Pancreas (tissue), 10 donors: ENCODE data around the gene PISD. TPM values are rescaled to one million over a fixed set of nuclear protein-coding genes. Genes with fewer than 3 reads are reported as not detected.

Experiments used
- ATAC-seq, 4 donors: fragments of 200-7000 bp; cut with Tn5 transposase; one replicate each; pipeline versions ENCODE4 v1.8.0 to v1.9.1; 2020; ENCODE audit warnings: mild to moderate bottlenecking in 4 of 4, moderate library complexity in 4 of 4
- DNase-seq, 6 donors: peaks; one replicate each; pipeline ENCODE4 v3.0.0-alpha.2; 2020
- FAIRE-seq: peaks from 2 replicates; lab custom pipeline; 2012; peaks lifted over from hg19 to GRCh38; lab: Jason Lieb, UNC
- H3K27ac ChIP-seq, 4 donors: fragments of 200-600 bp; sonication (generic); 1 replicate in 3 of 4; 2 replicates in 1 of 4; pipeline versions ENCODE4 v1.5.0 to v1.8.0; 2020
- H3K27me3 ChIP-seq, 4 donors: fragments of 200-600 bp; one replicate each; pipeline ENCODE4 v1.8.0; 2021
- H3K36me3 ChIP-seq, 3 donors: fragments of 200-600 bp; sonication (generic) in 1 of 3; one replicate each; pipeline versions ENCODE4 v1.5.0 to v1.8.0; 2020 to 2021
- H3K4me1 ChIP-seq, 3 donors: fragments of 200-600 bp; one replicate each; pipeline ENCODE4 v1.8.0; 2021
- H3K4me3 ChIP-seq, 4 donors: fragments of 200-600 bp; sonication (generic) in 2 of 4; one replicate each; pipeline versions ENCODE4 v1.5.0 to v1.8.0; 2020 to 2021
- H3K9me3 ChIP-seq, 4 donors: fragments of 200-600 bp; one replicate each; pipeline ENCODE4 v1.8.0; 2021
- WGBS, 2 donors: extraction: QIAGEN DNeasy Blood & Tissue Kit; methylation state at CpG; one replicate each; pipeline ENCODE4 v1.1.7; 2013; 5-methylcytosine and 5-hydroxymethylcytosine counted together
- intact Hi-C, 3 donors: fragments of 100-400 bp; cut with DNase I; formaldehyde crosslinking; loops; one replicate each; pipeline versions ENCODE4 v1.11.1 to v1.14.2; 2022
- polyA plus RNA-seq, 2 donors: library from polyadenylated mRNA; stranded (reverse); fragments of 200-250 nt; gene quantifications; one replicate each; pipeline ENCODE4 v1.2.3, GENCODE V29; 2013
- total RNA-seq, 6 donors: library from RNA; stranded (reverse); fragmentation: NEBNext Ultra II Directional in 4 of 6; extraction: Animal tissue kit (Norgen Biotek cat#: 25700) in 4 of 6; gene quantifications; one replicate each; pipeline versions ENCODE4 v1.2.1 to v1.2.4, GENCODE V29; 2021 to 2023
- TF ChIP-seq, protein P1 (sequence below), 4 donors: fragments of 200-600 bp; sonication (generic) in 3 of 4; IDR thresholded peaks; one replicate each; pipeline versions ENCODE4 v1.5.0 to v1.8.0; 2021; ENCODE audit warnings: antibody characterized with exemption in 4 of 4
- donor health status: healthy with polysubstance abuse.
- donor health status: DM: no; HTN: no; CAD: no; lungs with moderate emphysema.
- donor health status: DM: no; HTN: no; CAD: no.
- donor health status: control.
- donor health status: control.
- donor health status: Bipolar disorder and iron deficiency.
- donor health status: DM: yes; HTN: yes; CAD: no.
- donor health status: DM: no; HTN: no; CAD: no.
- donor health status: DM: no; HTN: no; CAD: no.
- donor health status: DM: yes; HTN: yes; CAD: no.

The PISD gene
- total and polyA plus RNA-seq, 8 donors: 11.6 to 48.3 (median 19.2) TPM

GRCh38 chr22:31692186-31692886 lies 30.3 kb upstream of the PISD start:
- intact Hi-C loops: no loop called here
- DNase-seq (no peak), ATAC-seq (no peak), FAIRE-seq (no peak)
- WGBS, 2 donors: 89 to 92% methylated on average over 1 of the region's 1 CpG
- Histone ChIP-seq H3K36me3 (peaks cover 0 to 8% (median 0%) of the 10 kb centered on the region in 3 donors), H3K9me3 (no peaks in the 10 kb centered on the region), H3K27ac (no peak overlapping the region), H3K27me3 (no peaks in the 10 kb centered on the region), H3K4me3 (no peak overlapping the region), H3K4me1 (no peaks in the 10 kb centered on the region)
- TF ChIP-seq, protein P1, sequence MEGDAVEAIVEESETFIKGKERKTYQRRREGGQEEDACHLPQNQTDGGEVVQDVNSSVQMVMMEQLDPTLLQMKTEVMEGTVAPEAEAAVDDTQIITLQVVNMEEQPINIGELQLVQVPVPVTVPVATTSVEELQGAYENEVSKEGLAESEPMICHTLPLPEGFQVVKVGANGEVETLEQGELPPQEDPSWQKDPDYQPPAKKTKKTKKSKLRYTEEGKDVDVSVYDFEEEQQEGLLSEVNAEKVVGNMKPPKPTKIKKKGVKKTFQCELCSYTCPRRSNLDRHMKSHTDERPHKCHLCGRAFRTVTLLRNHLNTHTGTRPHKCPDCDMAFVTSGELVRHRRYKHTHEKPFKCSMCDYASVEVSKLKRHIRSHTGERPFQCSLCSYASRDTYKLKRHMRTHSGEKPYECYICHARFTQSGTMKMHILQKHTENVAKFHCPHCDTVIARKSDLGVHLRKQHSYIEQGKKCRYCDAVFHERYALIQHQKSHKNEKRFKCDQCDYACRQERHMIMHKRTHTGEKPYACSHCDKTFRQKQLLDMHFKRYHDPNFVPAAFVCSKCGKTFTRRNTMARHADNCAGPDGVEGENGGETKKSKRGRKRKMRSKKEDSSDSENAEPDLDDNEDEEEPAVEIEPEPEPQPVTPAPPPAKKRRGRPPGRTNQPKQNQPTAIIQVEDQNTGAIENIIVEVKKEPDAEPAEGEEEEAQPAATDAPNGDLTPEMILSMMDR (IDR thresholded peaks at IDR 0.05): no peak

DNA sequence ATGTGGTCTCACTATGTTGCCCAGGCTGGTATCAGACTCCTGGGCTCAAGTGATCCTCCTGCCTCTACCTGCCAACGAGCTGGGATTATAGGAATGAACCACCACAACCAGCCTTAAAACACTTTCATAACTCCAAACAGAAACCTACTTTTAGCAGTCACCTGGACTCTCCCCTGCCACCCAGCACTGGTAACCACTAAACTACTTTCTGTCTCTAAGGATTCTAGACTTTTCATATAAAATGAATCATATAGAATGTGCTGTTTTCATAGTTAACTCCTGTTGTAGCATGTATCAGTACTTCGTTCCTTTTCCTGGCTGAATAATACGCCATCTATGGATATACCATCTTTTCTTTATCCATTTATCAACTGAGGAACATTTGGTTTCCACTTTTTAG lies 29.4 kb upstream of the PISD start:
- no peaks in the 10 kb centered on the region for H3K9me3 ChIP-seq
- no peaks in the 10 kb centered on the region for H3K4me1 ChIP-seq
- no peak for DNase-seq
- ATAC-seq: no peak
- peaks cover 0 to 11% (median 0%) of the 10 kb centered on the region in 3 donors for H3K36me3 ChIP-seq
- H3K27me3 ChIP-seq: no peaks in the 10 kb centered on the region
- TF ChIP-seq, protein P1 (IDR thresholded peaks at IDR 0.05): no peak
- no peak overlapping the region for H3K4me3 ChIP-seq
- no peak for FAIRE-seq
- intact Hi-C loops: no loop called here
- WGBS, 2 donors: 96% methylated on average over 3 of the region's 3 CpGs
- no peak overlapping the region for H3K27ac ChIP-seq

DNA sequence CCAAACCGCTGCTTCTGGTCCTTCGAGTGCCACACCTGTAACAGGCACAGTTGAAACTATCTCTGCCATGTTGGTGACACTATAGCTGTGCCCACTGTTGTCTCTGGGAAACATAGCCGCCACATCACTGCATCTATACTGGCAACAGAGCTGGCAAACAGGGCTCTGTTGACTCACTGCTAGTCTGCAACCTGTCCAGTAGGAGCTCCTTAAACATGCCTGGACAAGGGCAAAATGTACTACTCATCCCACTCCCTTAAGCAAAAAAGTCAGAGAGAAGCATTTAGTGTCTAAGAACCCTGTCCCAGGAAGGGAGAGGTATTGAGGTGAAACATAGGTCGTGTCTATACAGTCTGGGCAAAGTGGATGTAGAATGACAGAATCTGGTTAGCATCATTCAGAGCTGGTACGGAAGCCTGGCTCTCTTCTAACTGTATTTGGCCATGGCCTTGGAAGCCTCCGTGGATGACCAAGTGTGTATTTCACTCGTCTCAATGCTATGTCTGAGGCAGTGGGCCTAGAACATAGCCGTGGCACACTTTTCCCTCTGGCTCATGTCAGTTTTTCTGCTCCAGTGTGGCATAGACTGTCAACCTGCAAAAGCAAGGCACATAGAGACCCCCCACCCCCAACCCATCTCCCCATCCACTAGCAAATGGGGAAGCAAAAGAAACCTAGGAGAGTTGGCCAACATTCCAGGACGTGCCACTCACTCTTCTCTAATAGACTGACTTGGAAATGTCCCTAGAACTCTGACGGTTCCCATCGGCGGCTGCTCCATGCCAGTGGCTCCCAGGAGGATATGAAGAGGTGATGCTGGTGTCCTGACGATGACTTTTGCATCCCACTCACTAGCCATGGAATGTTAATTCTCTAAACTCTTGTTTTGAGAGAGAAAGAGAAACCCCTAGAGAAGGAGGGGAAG lies 21.4 kb upstream of the PISD start:
- Histone ChIP-seq H3K4me1 (no peaks in the 10 kb centered on the region), H3K36me3 (peaks cover 0 to 3% (median 0%) of the 10 kb centered on the region in 3 donors), H3K27ac (no peak overlapping the region), H3K4me3 (no peak overlapping the region), H3K9me3 (no peaks in the 10 kb centered on the region), H3K27me3 (no peaks in the 10 kb centered on the region)
- WGBS, 2 donors: 83 to 90% methylated on average over 13 of the region's 13 CpGs
- DNase-seq (no peak), FAIRE-seq (no peak), ATAC-seq (no peak)
- TF ChIP-seq, protein P1 (IDR thresholded peaks at IDR 0.05): no peak
- intact Hi-C loops: no loop called here

- TF ChIP-seq, protein P1 (IDR thresholded peaks at IDR 0.05): no peak
- Histone ChIP-seq H3K27me3 (no peaks in the 10 kb centered on the region), H3K36me3 (peaks cover 0 to 3% (median 0%) of the 10 kb centered on the region in 3 donors), H3K4me3 (no peak overlapping the region), H3K27ac (no peak overlapping the region), H3K4me1 (no peaks in the 10 kb centered on the region), H3K9me3 (no peaks in the 10 kb centered on the region)
- FAIRE-seq: no peak
- DNase-seq: no peak
- ATAC-seq: no peak
- WGBS, 2 donors: 93% methylated on average over 7 of the region's 7 CpGs
- intact Hi-C loops: no loop called here
Observed at GRCh38 chr22:31682751-31683150, 20.7 kb upstream of the PISD start.
